Caco-2 (cell line): ENCODE results near the gene FSTL3. TPM values are rescaled to one million over a fixed set of nuclear protein-coding genes. Genes with fewer than 3 reads are reported as not detected.

Experiments
- BruUV-seq: library from RNA; stranded (reverse); fragments of 400-500 nt; replicated peaks from 2 replicates; lab custom pipeline; 2021; lab: Mats Ljungman, UMichigan
- CTCF ChIA-PET: fragments of 300-600 bp; sonication (Branson Sonifier 250); formaldehyde crosslinking; loops from one replicate; lab custom pipeline; 2022; ENCODE audit warnings: antibody characterized with exemption; lab: Charles Lee
- POLR2A ChIA-PET: fragments of 300-600 bp; sonication (Branson Sonifier 250); formaldehyde crosslinking; loops from one replicate; lab custom pipeline; 2022; ENCODE audit warnings: antibody characterized with exemption; lab: Charles Lee
- DNase-seq, 2 experiments: peaks; one replicate each; pipeline versions ENCODE4 v3.0.0 to v3.0.0-alpha.2; 2020 to 2022
- H3K27me3 ChIP-seq: replicated peaks from 2 replicates; pipeline ENCODE4 v1.6.0; 2011; ENCODE audit warnings: low read length; ENCODE audit not compliant: control insufficient read depth, insufficient read depth
- H3K36me3 ChIP-seq: 2 replicates; pipeline ENCODE4 v1.5.1; 2011; ENCODE audit warnings: low read length; ENCODE audit not compliant: control insufficient read depth, insufficient read depth
- H3K4me1 ChIP-seq: fragments of 250-450 bp; sonication (Bioruptor Pico); 2 replicates; pipeline ENCODE4 v1.5.1; 2020; ENCODE audit warnings: mild to moderate bottlenecking
- H3K4me3 ChIP-seq: 2 replicates; pipeline ENCODE4 v1.5.1; 2011; ENCODE audit warnings: low read depth, mild to moderate bottlenecking, control low read depth, low read length
- H3K9me3 ChIP-seq: fragments of 250-450 bp; sonication (Bioruptor Pico); 2 replicates; pipeline ENCODE4 v1.5.1; 2020; ENCODE audit warnings: mild to moderate bottlenecking, moderate library complexity
- H3K27ac Mint-ChIP-seq: one replicate; pipeline ENCODE4 v1.8.0; 2022; ENCODE audit warnings: mixed read lengths; ENCODE audit not compliant: unreplicated experiment
- H3K27me3 Mint-ChIP-seq: one replicate; pipeline ENCODE4 v1.8.0; 2022; ENCODE audit warnings: mixed read lengths; ENCODE audit not compliant: insufficient read depth, unreplicated experiment
- H3K36me3 Mint-ChIP-seq: one replicate; pipeline ENCODE4 v1.8.0; 2022; ENCODE audit warnings: mild to moderate bottlenecking, mixed read lengths; ENCODE audit not compliant: insufficient read depth, unreplicated experiment
- H3K4me1 Mint-ChIP-seq: one replicate; pipeline ENCODE4 v1.8.0; 2022; ENCODE audit warnings: low read depth, mixed read lengths; ENCODE audit not compliant: unreplicated experiment
- H3K4me3 Mint-ChIP-seq: one replicate; pipeline ENCODE4 v1.8.0; 2022; ENCODE audit warnings: mild to moderate bottlenecking, moderate library complexity, mixed read lengths; ENCODE audit not compliant: unreplicated experiment
- H3K9me3 Mint-ChIP-seq: one replicate; pipeline ENCODE4 v1.8.0; 2022; ENCODE audit warnings: mixed read lengths; ENCODE audit not compliant: unreplicated experiment
- intact Hi-C: fragments of 100-400 bp; cut with micrococcal nuclease; formaldehyde crosslinking; loops from one replicate; pipeline ENCODE4 v1.10.0; 2022; ENCODE audit not compliant: unreplicated experiment
- total RNA-seq: library from RNA; stranded (reverse); gene quantifications from 2 replicates; pipeline ENCODE4 v1.2.3, GENCODE V29; 2022
- TF ChIP-seq, protein P1 (sequence below), 2 experiments: fragments of 200-600 bp in 1 of 2; IDR thresholded peaks; 1 replicate in 1 of 2; 2 replicates in 1 of 2; pipeline versions ENCODE4 v1.5.1 to v1.8.0; 2011 to 2022; ENCODE audit warnings: antibody characterized with exemption in 1 of 2, control low read depth in 1 of 2, inconsistent platforms in 1 of 2, low read depth in 1 of 2, low read length in 1 of 2, mild to moderate bottlenecking in 1 of 2, moderate library complexity in 1 of 2; ENCODE audit not compliant: insufficient read depth in 1 of 2, severe bottlenecking in 1 of 2, unreplicated experiment in 1 of 2

The FSTL3 gene
- total RNA-seq, 1 experiment from 2014 or later = 26.3 TPM

DNA sequence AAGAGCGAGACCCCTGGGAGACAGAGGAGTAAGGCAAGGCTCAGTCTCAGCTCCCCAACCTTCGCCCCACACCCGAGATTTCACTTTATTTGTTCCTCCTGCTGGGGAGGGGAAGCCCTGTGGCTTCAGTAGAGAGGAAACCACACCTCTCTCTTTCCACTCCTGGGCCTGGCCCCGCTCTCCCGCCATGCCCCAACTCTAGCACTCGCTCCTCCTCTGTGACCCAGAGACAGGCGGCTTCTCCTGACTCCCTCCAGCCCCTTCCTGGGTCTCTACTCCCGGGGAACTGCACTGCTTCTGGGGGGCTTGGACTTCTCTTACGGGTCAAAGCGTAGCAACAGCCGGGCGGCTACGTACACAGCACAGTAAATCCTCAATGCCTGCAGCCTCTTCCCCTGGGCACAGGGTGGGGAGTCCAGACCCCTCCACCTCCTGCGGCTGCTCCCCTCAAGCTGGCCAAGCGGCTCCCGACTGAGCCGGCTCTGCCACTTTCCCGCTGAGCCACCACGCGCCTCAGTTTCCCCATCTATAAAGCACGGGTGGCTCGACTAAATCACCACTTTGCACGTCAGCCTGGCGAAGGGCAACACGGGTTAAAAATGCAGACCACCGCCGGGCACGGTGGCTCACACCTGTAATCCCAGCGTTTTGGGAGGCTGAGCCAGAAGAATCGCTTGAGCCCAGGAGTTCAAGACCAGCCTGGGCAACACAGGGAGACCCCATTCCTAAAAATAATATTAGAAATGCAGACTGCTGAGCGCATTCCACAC, 14.6 kb upstream of the FSTL3 start:
- Mint-ChIP-seq H3K36me3 (peaks cover 43% of the 10 kb centered on the region), H3K27ac (peak overlapping the region; percentile 76), H3K9me3 (no peaks in the 10 kb centered on the region), H3K4me3 (peak overlapping the region; percentile 75), H3K4me1 (no peaks in the 10 kb centered on the region), H3K27me3 (no peaks in the 10 kb centered on the region)
- no peak for DNase-seq
- ChIA-PET CTCF (no interaction called here), POLR2A (no interaction called here)
- H3K4me1 ChIP-seq = peaks cover 27% of the 10 kb centered on the region
- no peaks in the 10 kb centered on the region for H3K9me3 ChIP-seq
- TF ChIP-seq, protein P1, sequence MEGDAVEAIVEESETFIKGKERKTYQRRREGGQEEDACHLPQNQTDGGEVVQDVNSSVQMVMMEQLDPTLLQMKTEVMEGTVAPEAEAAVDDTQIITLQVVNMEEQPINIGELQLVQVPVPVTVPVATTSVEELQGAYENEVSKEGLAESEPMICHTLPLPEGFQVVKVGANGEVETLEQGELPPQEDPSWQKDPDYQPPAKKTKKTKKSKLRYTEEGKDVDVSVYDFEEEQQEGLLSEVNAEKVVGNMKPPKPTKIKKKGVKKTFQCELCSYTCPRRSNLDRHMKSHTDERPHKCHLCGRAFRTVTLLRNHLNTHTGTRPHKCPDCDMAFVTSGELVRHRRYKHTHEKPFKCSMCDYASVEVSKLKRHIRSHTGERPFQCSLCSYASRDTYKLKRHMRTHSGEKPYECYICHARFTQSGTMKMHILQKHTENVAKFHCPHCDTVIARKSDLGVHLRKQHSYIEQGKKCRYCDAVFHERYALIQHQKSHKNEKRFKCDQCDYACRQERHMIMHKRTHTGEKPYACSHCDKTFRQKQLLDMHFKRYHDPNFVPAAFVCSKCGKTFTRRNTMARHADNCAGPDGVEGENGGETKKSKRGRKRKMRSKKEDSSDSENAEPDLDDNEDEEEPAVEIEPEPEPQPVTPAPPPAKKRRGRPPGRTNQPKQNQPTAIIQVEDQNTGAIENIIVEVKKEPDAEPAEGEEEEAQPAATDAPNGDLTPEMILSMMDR (IDR thresholded peaks at IDR 0.05; ENCODE audit: insufficient read depth in 1 of 2, low read depth in 1 of 2, low read length in 1 of 2, severe bottlenecking in 1 of 2, unreplicated experiment in 1 of 2) = no peak
- H3K27me3 ChIP-seq = no peaks in the 10 kb centered on the region
- intact Hi-C loops = loop anchor here (2.0 to 5.0 kb wide), 2 partner anchors 19 to 91 kb away; partner anchors contain the start of gene MISP
- BruUV-seq = TSS peak; percentile 48
- peak overlapping the region; percentile 96 for H3K4me3 ChIP-seq
- H3K36me3 ChIP-seq = peaks cover 3% of the 10 kb centered on the region

DNA sequence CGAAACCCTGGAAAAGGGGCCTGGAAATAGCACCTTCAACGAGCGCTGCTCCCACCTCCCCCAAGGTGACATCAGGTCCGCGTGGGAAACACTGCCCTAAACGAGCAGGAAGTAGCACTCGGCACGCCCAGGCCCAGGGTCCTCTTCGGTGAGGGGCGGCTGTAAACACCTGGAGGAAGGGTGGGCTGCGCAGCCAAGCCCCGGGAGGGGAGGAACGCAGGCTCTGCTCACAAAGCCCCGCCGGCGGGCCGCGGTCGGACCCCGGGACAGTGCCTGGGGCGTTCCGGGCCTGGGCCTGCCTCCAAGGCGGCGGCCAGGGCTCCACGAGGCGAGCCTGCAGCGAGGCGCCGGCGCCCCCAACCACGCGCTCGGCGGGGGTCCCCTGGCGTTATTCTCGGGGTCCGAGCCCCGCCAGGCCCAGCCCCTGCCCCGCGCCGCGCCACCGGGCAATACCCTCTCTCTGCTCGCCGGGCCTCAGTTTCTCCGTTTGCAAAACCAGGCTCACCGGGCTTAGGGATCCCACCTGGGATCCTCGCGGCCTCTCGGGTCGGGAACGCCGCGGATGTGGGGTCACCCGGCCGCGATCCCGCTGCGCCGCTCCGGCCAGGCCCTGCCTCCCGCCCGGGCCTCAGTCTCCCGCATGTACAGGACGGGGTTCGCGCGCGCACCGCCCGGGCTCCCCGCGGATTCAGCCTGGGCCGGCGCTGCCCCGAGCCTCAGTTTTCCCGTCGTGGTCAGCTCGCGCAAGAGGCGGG, 13.8 kb upstream of the FSTL3 start:
- peak overlapping the region; percentile 96 for H3K4me3 ChIP-seq
- Mint-ChIP-seq H3K4me1 (no peaks in the 10 kb centered on the region), H3K36me3 (peaks cover 39% of the 10 kb centered on the region), H3K4me3 (peak overlapping the region; percentile 80), H3K27me3 (no peaks in the 10 kb centered on the region), H3K27ac (peak overlapping the region; percentile 76), H3K9me3 (no peaks in the 10 kb centered on the region)
- peaks cover 27% of the 10 kb centered on the region for H3K4me1 ChIP-seq
- TF ChIP-seq, protein P1 (IDR thresholded peaks at IDR 0.05; ENCODE audit: insufficient read depth in 1 of 2, low read depth in 1 of 2, low read length in 1 of 2, severe bottlenecking in 1 of 2, unreplicated experiment in 1 of 2) = no peak
- H3K9me3 ChIP-seq = no peaks in the 10 kb centered on the region
- intact Hi-C loops = loop anchor here (2.0 to 5.0 kb wide), 2 partner anchors 18 to 90 kb away; partner anchors contain the start of gene MISP
- BruUV-seq = no TSS peak
- peaks cover 3% of the 10 kb centered on the region for H3K36me3 ChIP-seq
- ChIA-PET POLR2A (interaction anchor here (1.1 to 1.4 kb wide), 3 partner anchors 17 to 90 kb away, joined by 3 to 11 read pairs (median 5); partner anchors contain the start of gene MISP), CTCF (interaction anchor here (0.7 to 1.3 kb wide), 3 partner anchors 13 to 156 kb away, joined by 6 to 8 read pairs (median 7); no protein-coding TSS in a partner anchor)
- DNase-seq = peak in 1 of 2 experiments; percentile 51
- H3K27me3 ChIP-seq = no peaks in the 10 kb centered on the region
